GM19397 (cell line): ENCODE measurements around the gene ANKRD18A.
"Not testable (repeated sequence)": the region's sequence is repeated elsewhere in the genome, so short reads cannot be mapped to it uniquely, and the experiment has no call there.

Source experiments
- ATAC-seq: cut with Tn5 transposase; IDR thresholded peaks from one replicate; pipeline ENCODE4 v1.9.1; 2021; ENCODE audit warnings: mild to moderate bottlenecking, moderate library complexity; ENCODE audit not compliant: unreplicated experiment

ANKRD18A gene

DNA sequence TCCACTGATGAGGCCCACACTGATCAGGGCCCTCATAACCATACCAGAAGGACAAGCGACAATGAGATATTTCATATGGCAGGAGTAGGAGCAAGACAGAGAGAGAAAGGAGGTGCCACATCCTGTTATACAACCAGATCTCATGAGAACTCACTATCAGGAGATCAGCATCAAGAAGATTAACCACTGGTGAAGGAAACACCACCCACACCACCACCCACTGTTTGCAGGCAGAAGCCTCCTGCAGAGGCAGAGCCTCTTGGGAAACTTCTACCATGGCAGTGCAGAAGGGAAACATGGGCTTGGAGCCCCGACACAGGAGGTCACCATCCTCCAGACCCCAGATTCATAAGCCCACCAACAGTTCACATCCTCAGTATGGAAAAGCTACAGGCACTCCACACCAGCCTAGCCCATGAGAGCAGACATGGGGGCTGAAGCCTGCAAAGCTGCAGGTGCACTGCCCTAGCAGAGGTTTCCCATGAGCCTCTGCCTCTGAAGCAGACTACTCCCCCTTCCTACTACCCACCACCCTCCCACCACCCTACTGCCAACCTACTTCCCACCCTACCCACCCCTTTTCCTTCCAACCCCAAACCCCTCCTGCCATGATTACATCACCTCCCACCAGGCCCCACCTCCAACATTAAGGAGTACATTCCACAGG lies 73.8 kb downstream of the ANKRD18A start:
- ATAC-seq = not testable (repeated sequence)

DNA sequence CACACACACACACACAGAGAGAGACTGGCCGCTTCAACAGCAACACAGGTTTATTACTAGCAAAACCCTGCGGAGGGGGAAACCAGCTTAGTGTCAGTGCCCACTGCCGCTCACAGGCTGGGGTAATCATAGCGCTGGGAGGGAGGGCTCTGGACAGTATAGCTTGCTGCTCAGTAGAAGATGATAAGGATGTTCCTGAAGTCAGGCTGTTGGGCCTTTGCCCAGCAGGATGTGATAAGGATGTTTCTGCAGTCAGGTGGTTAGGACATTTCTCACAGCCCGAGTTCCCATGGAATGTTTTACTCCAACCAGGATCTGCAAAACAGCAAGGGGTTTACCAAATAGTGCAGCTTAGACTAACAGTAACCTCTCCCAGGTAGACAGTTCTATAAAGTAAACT lies 79.9 kb downstream of the ANKRD18A start:
- ATAC-seq = not testable (repeated sequence)

DNA sequence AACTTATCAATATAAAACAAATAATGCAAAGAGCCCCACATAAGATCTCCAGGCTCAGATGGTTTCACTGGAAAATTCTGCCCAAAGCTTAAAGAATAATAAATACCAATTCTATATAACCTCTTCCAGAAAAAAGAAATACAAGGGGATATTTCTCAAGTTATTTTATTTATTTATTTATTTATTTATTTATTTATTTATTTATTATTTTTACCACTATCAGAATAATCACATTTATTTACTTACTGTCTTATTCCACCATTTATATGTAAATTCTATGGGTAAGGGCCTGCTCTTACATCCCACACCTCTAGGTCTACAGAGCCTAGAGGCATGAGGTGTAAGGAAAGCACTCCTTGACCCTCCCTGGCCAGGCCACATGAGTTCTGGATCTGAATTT lies 91.1 kb downstream of the ANKRD18A start:
- ATAC-seq = no peak

DNA sequence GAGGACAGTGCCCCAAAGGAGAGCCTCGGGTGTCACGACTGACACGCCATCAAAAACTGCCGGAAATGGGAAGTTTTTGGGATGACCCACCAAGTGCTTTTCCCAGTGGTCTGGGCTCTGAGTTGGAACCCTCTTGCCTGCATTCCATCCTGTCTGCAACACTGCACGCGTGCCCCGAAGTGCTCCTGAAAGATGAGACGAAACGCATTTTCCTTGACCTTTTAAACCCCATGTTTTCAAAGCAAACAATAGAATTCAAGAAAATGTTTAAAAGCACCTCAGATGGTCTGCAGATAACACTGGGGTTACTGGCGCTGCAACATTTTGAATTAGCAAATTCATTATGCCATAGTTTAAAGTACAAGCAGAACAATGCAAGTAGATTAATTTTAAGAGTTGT lies 92.9 kb downstream of the ANKRD18A start:
- ATAC-seq = no peak

DNA sequence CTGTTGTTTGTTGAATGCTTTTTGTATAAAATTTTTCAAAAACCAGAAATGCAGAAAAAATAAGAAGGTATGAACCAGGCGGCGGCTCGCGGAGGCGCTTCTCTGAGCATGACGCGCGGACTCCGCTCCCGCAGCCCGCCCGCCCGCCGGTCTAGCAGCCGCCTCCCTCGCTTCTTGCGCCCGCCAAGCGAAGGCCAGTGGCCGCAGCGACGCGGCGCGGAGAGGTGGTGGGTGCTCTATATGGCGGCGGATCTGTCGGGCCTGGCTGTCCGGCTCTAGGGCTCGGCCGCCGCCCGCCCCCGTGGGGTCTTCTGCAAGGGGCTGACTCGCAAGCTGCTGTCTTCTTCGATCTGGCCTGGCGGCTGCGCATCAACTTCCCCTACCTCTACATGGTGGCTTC lies 93.8 kb downstream of the ANKRD18A start:
- no peak for ATAC-seq

DNA sequence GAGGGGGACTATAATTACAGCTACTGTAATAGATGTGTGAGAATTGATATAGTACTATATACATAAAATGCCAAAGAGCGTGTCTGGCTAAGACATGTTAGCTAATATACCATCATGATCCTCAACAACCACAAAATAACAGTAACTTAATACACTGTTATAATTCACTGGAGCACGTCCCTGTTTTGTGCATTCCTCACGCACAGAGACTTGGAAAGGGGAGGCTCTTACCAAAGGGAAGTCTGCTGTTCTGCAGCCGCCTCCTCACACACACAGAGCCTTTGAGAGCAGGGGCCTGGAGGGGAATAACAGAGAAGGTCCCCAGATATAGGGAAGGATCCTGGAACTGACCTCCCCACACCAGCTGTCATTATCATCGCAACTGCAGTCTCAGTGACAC lies 97.3 kb downstream of the ANKRD18A start:
- no peak for ATAC-seq

DNA sequence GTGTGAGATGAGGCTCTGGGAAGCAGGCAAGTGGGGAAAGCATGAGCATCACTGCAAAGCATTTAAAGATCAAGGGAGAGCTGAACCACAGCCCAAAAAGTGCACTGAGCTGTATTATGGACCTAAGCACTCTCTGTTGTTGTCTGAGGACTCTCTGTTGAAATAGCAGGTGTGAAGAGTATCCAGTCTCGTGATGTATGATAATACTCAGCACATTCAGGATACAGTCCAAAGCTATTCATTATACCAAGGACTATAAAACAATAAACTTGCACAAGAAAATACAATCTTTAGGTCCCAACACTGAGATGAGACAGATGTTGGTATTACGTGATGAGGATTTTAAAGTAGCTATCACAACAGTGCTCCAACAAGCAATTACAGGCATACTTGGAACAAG lies 98.6 kb downstream of the ANKRD18A start:
- no peak for ATAC-seq
